Measurements from ENCODE around the gene C1orf21.

The C1orf21 gene

DNA sequence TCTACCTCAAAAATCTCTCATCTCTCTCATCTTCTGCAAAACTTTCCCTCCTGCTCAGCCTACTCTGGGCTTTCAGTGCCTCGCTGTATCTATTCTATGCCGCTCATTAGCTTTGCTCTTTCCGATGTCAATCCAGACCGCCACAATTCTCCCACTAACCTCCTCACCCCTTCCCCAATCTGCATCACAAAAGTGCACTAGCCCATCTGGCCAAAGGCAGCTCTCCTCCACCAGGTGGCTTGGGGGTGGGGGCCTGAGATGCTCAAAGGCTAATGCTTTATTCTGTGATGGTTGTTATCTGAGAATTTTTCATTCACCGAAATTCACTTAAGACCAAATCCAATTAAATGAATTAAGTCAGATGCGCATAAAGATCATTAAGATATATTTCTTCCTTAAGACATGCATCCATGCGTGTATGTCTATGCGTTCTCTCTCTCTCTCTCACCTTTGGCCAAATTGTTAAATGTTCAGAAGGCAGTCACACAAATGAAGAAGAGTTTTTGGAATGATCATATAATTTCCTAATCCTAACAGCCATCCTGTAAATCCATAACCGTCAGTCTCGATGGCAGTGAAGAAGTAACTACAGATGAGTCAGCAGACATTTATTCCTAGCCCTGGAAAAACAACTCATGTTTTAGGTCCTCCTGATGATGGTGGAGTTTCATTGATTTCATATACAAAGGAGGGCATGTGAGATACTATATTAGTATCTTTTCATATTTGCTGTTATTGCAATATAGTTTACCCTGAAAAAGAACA is 111.3 kb downstream of the C1orf21 start:
- TF ChIP-seq, protein P1, sequence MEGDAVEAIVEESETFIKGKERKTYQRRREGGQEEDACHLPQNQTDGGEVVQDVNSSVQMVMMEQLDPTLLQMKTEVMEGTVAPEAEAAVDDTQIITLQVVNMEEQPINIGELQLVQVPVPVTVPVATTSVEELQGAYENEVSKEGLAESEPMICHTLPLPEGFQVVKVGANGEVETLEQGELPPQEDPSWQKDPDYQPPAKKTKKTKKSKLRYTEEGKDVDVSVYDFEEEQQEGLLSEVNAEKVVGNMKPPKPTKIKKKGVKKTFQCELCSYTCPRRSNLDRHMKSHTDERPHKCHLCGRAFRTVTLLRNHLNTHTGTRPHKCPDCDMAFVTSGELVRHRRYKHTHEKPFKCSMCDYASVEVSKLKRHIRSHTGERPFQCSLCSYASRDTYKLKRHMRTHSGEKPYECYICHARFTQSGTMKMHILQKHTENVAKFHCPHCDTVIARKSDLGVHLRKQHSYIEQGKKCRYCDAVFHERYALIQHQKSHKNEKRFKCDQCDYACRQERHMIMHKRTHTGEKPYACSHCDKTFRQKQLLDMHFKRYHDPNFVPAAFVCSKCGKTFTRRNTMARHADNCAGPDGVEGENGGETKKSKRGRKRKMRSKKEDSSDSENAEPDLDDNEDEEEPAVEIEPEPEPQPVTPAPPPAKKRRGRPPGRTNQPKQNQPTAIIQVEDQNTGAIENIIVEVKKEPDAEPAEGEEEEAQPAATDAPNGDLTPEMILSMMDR (conservative IDR thresholded peaks at IDR 0.05), result no peak
- no peak overlapping the region for H3K27ac ChIP-seq

DNA sequence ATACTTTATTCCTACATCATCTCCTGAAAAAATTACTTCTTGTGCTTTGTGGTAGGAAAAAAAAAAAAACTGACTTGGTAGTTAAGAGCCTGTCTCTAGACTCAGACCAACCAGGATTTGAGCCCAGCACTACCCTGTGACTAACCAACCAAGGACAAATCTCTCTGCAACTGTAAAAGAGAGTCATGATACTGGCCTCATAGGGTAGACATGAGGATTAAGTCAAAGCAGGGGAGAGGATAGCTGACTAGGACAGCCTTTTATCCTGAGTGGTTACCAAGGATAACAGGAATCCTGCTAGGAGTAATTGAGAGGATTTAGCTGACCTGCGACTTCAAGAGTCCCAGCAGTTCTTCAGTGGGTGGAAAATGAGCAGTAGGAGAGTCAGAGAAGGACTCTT is 112.8 kb downstream of the C1orf21 start:
- TF ChIP-seq, protein P1 (conservative IDR thresholded peaks at IDR 0.05), result no peak
- H3K27ac ChIP-seq, result no peak overlapping the region

DNA sequence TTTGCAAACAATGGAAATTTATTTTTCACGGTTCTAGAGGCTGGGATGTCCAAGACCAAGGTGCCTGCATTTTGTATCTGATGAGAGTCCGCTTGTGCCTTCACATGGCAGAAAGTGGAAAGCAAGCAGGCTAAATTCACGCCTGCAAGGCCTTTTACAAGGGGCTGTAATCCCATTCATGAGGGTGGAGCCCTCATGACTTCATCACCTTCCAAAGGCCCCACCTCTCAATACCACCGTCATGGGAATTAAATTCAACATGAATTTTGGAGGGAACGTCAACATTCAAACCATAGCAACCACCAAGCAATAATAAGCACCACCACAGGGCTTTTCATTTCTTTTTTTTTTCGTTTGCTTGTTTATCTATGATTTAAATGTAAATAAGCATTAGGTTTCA is 115.3 kb downstream of the C1orf21 start:
- no peak overlapping the region for H3K27ac ChIP-seq
- TF ChIP-seq, protein P1 (conservative IDR thresholded peaks at IDR 0.05), result no peak

DNA sequence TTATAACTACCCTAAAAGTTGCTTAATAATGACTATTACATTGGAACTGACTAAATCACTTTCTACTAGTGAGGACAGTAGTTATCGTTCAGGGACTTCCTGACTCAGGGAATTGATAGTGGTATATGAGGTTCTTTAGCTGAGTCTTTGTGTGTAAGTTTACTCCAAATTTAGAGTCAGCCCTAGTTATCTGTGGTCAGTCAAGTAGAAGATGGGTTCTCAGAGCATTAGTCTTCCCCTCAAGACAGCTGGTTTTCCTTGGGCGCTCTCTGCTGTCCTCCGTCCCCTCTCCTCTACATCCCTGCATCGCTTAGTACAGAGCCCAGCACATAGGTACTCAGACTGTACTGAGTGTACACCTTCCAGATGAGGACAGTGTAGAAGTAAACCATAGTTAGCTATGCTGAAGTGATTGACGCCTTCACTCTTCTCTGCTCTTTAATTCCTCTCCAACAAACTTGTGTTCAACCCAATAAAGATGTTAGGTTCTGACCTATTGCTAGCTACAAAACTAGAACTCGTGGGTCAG is 116.5 kb downstream of the C1orf21 start:
- TF ChIP-seq, protein P1 (conservative IDR thresholded peaks at IDR 0.05), result no peak
- peak overlapping the region; percentile 86 for H3K27ac ChIP-seq

DNA sequence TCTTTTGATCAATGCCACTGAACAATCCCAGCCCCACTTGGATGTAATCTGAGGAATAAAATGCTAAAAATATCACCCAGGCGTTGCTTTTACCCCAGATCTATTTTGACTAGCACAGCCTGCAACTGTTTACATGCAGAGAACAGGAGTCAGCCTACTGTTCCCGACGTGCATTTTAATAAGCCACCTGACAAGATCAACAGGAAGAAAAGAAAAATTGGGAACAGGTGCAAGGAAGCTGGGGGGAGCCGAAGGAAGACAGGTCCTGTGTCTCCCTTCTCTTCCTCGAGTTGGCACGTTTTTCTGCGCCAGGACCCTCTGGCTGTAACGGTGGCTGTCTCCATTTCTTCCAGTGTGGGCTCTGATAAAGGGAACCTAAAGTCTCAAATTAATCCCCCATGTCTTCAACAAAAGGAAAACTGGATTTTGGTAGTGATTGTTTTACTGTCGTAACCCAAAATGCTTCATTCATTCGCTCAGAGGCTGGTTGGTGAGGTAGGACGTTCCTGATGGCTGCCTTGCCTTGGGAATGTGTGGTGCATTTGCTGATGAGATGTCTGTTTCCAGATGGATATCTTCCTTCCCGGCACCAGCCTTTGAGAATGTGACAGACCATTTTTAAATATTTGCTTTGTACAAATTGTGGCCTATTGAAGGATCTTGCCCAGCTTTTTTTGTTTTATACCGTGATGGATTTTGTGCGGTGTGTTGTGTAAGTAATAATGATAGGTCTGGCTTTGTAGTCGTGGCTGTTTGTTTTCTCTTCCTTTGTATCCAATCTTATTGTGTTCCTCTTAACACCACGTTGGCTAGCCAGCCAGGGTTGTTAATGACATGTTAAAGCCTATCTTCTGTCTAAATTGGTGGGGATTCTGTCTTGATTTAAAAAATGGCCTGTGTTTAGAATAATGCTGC is 117.5 kb downstream of the C1orf21 start:
- TF ChIP-seq, protein P1 (conservative IDR thresholded peaks at IDR 0.05), result no peak
- peak overlapping the region; percentile 86 for H3K27ac ChIP-seq

DNA sequence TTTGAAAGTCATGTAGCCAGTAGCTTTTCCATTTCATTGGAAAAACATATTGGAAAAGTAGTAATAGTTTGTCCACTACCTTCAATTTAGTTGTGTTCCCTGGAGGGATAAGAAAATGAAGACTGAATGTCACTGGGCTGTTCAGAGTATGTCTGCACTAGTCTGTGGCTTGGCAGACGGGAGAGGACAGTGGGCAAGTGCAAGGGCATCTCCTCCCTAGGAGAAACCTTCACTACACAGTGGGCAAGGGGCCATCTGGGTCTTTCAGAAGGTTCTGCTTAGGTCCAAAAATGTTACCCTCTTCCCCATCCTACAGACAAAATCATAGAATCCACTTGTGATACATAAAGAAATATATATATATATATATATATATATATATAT is 118.1 kb downstream of the C1orf21 start:
- peak overlapping the region; percentile 86 for H3K27ac ChIP-seq
- TF ChIP-seq, protein P1 (conservative IDR thresholded peaks at IDR 0.05), result no peak

DNA sequence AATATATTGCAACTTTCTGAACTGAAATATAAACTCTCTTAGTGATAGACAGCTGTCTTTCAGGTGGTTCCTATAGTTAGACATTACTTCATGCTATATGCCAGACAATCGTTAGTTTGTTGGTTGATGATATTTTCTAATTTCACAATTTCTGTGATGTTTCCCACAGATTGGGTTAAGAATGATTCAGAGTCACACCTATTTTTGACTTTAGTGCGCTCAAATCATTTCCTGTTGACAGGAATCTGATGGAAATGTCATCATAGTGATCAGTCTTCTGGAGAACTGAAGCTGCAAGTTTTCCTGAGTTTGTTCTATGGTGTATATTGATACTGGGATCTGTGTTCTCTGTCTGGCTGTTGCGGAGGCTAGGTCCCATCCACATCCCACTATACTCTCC is 119.7 kb downstream of the C1orf21 start:
- H3K27ac ChIP-seq, result no peak overlapping the region
- TF ChIP-seq, protein P1 (conservative IDR thresholded peaks at IDR 0.05), result no peak
